ENCODE measurements around the gene ACTN3. TPM values are rescaled to one million over a fixed set of nuclear protein-coding genes. Genes with fewer than 3 reads are reported as not detected.
A peak's percentile ranks its signal among the peaks of the same experiment; 100 is the strongest.

The ACTN3 gene
- total RNA-seq, 2 donors from 2014 or later, result not detected

- no peak for ATAC-seq (ENCODE audit: insufficient number of reproducible peaks, low FRiP score, low read depth)
- no peaks in the 10 kb centered on the region for H3K9me3 ChIP-seq
- H3K36me3 ChIP-seq, result no peaks in the 10 kb centered on the region
- no peak overlapping the region for H3K4me3 ChIP-seq
- H3K27me3 ChIP-seq (replicated peaks; ENCODE audit: insufficient read depth), result no peaks in the 10 kb centered on the region
- no peak for DNase-seq (ENCODE audit: low spot score)
- no peak overlapping the region for H3K27ac ChIP-seq
- no peak for TF ChIP-seq CTCF (IDR thresholded peaks at IDR 0.05)
- peaks cover 4 to 15% of the 10 kb centered on the region in 2 donors for H3K4me1 ChIP-seq (ENCODE audit: control insufficient read depth in 1 of 2, low read depth in 2 of 2)
These were observed 18.3 kb downstream of the ACTN3 start for GRCh38 chr11:66564984-66565383.

GRCh38 chr11:66566221-66566620 lies 19.5 kb downstream of the ACTN3 start:
- Histone ChIP-seq H3K9me3 (no peaks in the 10 kb centered on the region), H3K27ac (no peak overlapping the region), H3K27me3 (replicated peaks; ENCODE audit: insufficient read depth) (no peaks in the 10 kb centered on the region), H3K4me1 (ENCODE audit: control insufficient read depth in 1 of 2, low read depth in 2 of 2) (peaks cover 4 to 15% of the 10 kb centered on the region in 2 donors), H3K4me3 (no peak overlapping the region), H3K36me3 (no peaks in the 10 kb centered on the region)
- no peak for TF ChIP-seq CTCF (IDR thresholded peaks at IDR 0.05)
- DNase-seq (ENCODE audit: low spot score), result no peak
- no peak for ATAC-seq (ENCODE audit: insufficient number of reproducible peaks, low FRiP score, low read depth)

GRCh38 chr11:66567787-66568123 lies 21.1 kb downstream of the ACTN3 start:
- peak overlapping the region; percentile 94 for H3K4me3 ChIP-seq
- peak overlapping the region; percentile 50 to 57 for H3K27ac ChIP-seq
- TF ChIP-seq CTCF (IDR thresholded peaks at IDR 0.05), result no peak
- no peaks in the 10 kb centered on the region for H3K36me3 ChIP-seq
- ATAC-seq (ENCODE audit: insufficient number of reproducible peaks, low FRiP score, low read depth) (no peak), DNase-seq (ENCODE audit: low spot score) (no peak)
- H3K27me3 ChIP-seq (replicated peaks; ENCODE audit: insufficient read depth), result no peaks in the 10 kb centered on the region
- no peaks in the 10 kb centered on the region for H3K9me3 ChIP-seq
- H3K4me1 ChIP-seq (ENCODE audit: control insufficient read depth in 1 of 2, low read depth in 2 of 2), result peaks cover 4 to 15% of the 10 kb centered on the region in 2 donors

GRCh38 chr11:66568124-66568916 lies 21.6 kb downstream of the ACTN3 start, which contains the start of gene CTSF:
TSS of gene CTSF (minus strand) at chr11:66568606. CDS start at chr11:66568486, 120 bp downstream.
- DNase-seq (ENCODE audit: low spot score) (peak; percentile 45), ATAC-seq (ENCODE audit: insufficient number of reproducible peaks, low FRiP score, low read depth) (peak; percentile 66)
- no peaks in the 10 kb centered on the region for H3K9me3 ChIP-seq
- peak within 1 kb of the TSS; percentile 50 to 57 for H3K27ac ChIP-seq
- peaks cover 4 to 15% of the 10 kb centered on the region in 2 donors for H3K4me1 ChIP-seq (ENCODE audit: control insufficient read depth in 1 of 2, low read depth in 2 of 2)
- no peaks in the 10 kb centered on the region for H3K27me3 ChIP-seq (replicated peaks; ENCODE audit: insufficient read depth)
- no peak for TF ChIP-seq CTCF (IDR thresholded peaks at IDR 0.05)
- peak within 1 kb of the TSS; percentile 94 for H3K4me3 ChIP-seq
- H3K36me3 ChIP-seq, result no peaks in the 10 kb centered on the region

GRCh38 chr11:66569076-66569475 lies 22.4 kb downstream of the ACTN3 start:
- H3K27ac ChIP-seq, result no peak overlapping the region
- ATAC-seq (ENCODE audit: insufficient number of reproducible peaks, low FRiP score, low read depth) (no peak), DNase-seq (ENCODE audit: low spot score) (no peak)
- H3K4me1 ChIP-seq (ENCODE audit: control insufficient read depth in 1 of 2, low read depth in 2 of 2), result peaks cover 4 to 15% of the 10 kb centered on the region in 2 donors
- no peak for TF ChIP-seq CTCF (IDR thresholded peaks at IDR 0.05)
- no peak overlapping the region for H3K4me3 ChIP-seq
- no peaks in the 10 kb centered on the region for H3K36me3 ChIP-seq
- no peaks in the 10 kb centered on the region for H3K27me3 ChIP-seq (replicated peaks; ENCODE audit: insufficient read depth)
- H3K9me3 ChIP-seq, result no peaks in the 10 kb centered on the region

Data from thoracic aorta (tissue), 2 donors.